Stimulated activated CD4-positive, alpha-beta T cell treated with anti-CD3 and anti-CD28 coated beads, Interleukin-1b, Interleukin-23, amount 100 ng/mL, for 48 hours (primary cell): ENCODE data around the gene SEL1L3.

Experiments
- DNase-seq: peaks from one replicate; pipeline ENCODE4 v3.0.0-alpha.2; 2020

Gene SEL1L3

GRCh38 chr4:25725870-25726269 lies 136.9 kb downstream of the SEL1L3 start:
- no peak for DNase-seq

- no peak for DNase-seq
These were observed 139.4 kb downstream of the SEL1L3 start for GRCh38 chr4:25723409-25723808.

GRCh38 chr4:25722964-25723363 lies 139.8 kb downstream of the SEL1L3 start:
- no peak for DNase-seq

GRCh38 chr4:25713812-25714211 lies 149.0 kb downstream of the SEL1L3 start:
- DNase-seq: no peak

- no peak for DNase-seq
These were observed 150.2 kb downstream of the SEL1L3 start for GRCh38 chr4:25712611-25713010.

- no peak for DNase-seq
These were observed 152.2 kb downstream of the SEL1L3 start for GRCh38 chr4:25710637-25711036.

GRCh38 chr4:25704516-25704915 lies 158.3 kb downstream of the SEL1L3 start:
- DNase-seq: no peak

- DNase-seq: no peak
These were observed 158.9 kb downstream of the SEL1L3 start for GRCh38 chr4:25703731-25704388.

GRCh38 chr4:25702848-25703247 lies 159.9 kb downstream of the SEL1L3 start:
- no peak for DNase-seq

GRCh38 chr4:25700661-25701060 lies 162.1 kb downstream of the SEL1L3 start:
- DNase-seq: no peak

- no peak for DNase-seq
These were observed 165.3 kb downstream of the SEL1L3 start for GRCh38 chr4:25697516-25697915.
